SK-N-SH (cell line): Measurements from ENCODE around the gene RAI1. TPM values are rescaled to one million over a fixed set of nuclear protein-coding genes. Genes with fewer than 3 reads are reported as not detected.
A peak's percentile ranks its signal among the peaks of the same experiment; 100 is the strongest.

Experiments used
- CTCF ChIA-PET: fragments of 300-600, 350-600 bp; formaldehyde crosslinking; extraction: SDS; loops from one replicate; lab custom pipeline; 2021; lab: Yijun Ruan, JAX
- POLR2A ChIA-PET: fragments of 350-600 bp; sonication (Branson Sonifier 250); formaldehyde crosslinking; extraction: SDS; loops from one replicate; lab custom pipeline; 2020; ENCODE audit warnings: antibody characterized with exemption, inconsistent platforms; lab: Yijun Ruan, JAX
- DNase-seq: peaks from one replicate; pipeline ENCODE4 v3.0.0; 2012
- H2AFZ ChIP-seq: fragments of 200-600 bp; sonication (generic); 2 replicates; pipeline ENCODE4 v1.8.1; 2016; ENCODE audit warnings: antibody characterized with exemption, mild to moderate bottlenecking, low read depth
- H3F3A ChIP-seq: fragments of 200-600 bp; sonication (generic); replicated peaks from 2 replicates; pipeline ENCODE3; 2016; ENCODE audit warnings: antibody characterized with exemption, mild to moderate bottlenecking; ENCODE audit not compliant: insufficient read depth
- H3K27ac ChIP-seq, 2 experiments: fragments of 200-500 bp in 1 of 2; fragments of 200-600 bp in 1 of 2; sonication (Bioruptor generic) in 1 of 2; sonication (generic), shearing (Covaris generic) in 1 of 2; 2 replicates each; pipeline versions ENCODE4 v1.5.1 to v1.6.1; 2014 to 2016; ENCODE audit warnings: low read depth in 2 of 2, inconsistent platforms in 1 of 2, low read length in 1 of 2, mild to moderate bottlenecking in 1 of 2, mixed read lengths in 1 of 2
- H3K27me3 ChIP-seq: fragments of 200-600 bp; sonication (generic), shearing (Covaris generic); 2 replicates; pipeline ENCODE4 v1.6.1; 2016; ENCODE audit warnings: mixed run types; ENCODE audit not compliant: insufficient read depth
- H3K36me3 ChIP-seq, 2 experiments: fragments of 200-500 bp in 1 of 2; fragments of 200-600 bp in 1 of 2; sonication (Bioruptor generic) in 1 of 2; sonication (generic) in 1 of 2; replicated peaks in 1 of 2; 2 replicates each; pipeline versions ENCODE3 to v1.5.1; 2014 to 2016; ENCODE audit warnings: low read length in 1 of 2, mild to moderate bottlenecking in 1 of 2; ENCODE audit not compliant: insufficient read depth in 2 of 2, control insufficient read depth in 1 of 2
- H3K4me1 ChIP-seq, 2 experiments: fragments of 200-500 bp in 1 of 2; fragments of 200-600 bp in 1 of 2; sonication (Bioruptor generic) in 1 of 2; sonication (generic), shearing (Covaris generic) in 1 of 2; 2 replicates each; pipeline versions ENCODE4 v1.5.1 to v1.6.1; 2014 to 2016; ENCODE audit warnings: low read depth in 1 of 2, low read length in 1 of 2, mixed run types in 1 of 2; ENCODE audit not compliant: insufficient read depth in 2 of 2, control insufficient read depth in 1 of 2
- H3K4me2 ChIP-seq: fragments of 200-600 bp; sonication (generic), shearing (Covaris generic); 2 replicates; pipeline ENCODE4 v1.6.1; 2017; ENCODE audit warnings: mixed run types
- H3K4me3 ChIP-seq, 2 experiments: fragments of 200-500 bp in 1 of 2; fragments of 200-600 bp in 1 of 2; sonication (Bioruptor generic) in 1 of 2; sonication (generic), shearing (Covaris generic) in 1 of 2; 2 replicates each; pipeline versions ENCODE4 v1.5.1 to v1.8.1; 2014 to 2016; ENCODE audit warnings: low read depth in 2 of 2, inconsistent platforms in 1 of 2, low read length in 1 of 2, mild to moderate bottlenecking in 1 of 2, mixed read lengths in 1 of 2, moderate library complexity in 1 of 2
- H3K79me2 ChIP-seq: fragments of 200-600 bp; sonication (generic); 2 replicates; pipeline ENCODE4 v1.8.1; 2017; ENCODE audit warnings: mild to moderate bottlenecking; ENCODE audit not compliant: insufficient read depth
- H3K9ac ChIP-seq: fragments of 200-600 bp; sonication (generic); 2 replicates; pipeline ENCODE4 v1.6.1; 2017; ENCODE audit warnings: mixed run types
- H3K9me2 ChIP-seq: fragments of 200-600 bp; sonication (generic); 2 replicates; pipeline ENCODE4 v1.6.1; 2017; ENCODE audit warnings: mixed run types
- H3K9me3 ChIP-seq: fragments of 200-600 bp; sonication (generic); 2 replicates; pipeline ENCODE4 v1.6.1; 2017; ENCODE audit warnings: mixed run types, mild to moderate bottlenecking, moderate library complexity
- H4K20me1 ChIP-seq: fragments of 200-600 bp; sonication (generic); 2 replicates; pipeline ENCODE4 v1.6.1; 2017; ENCODE audit warnings: mild to moderate bottlenecking, mixed run types; ENCODE audit not compliant: insufficient read depth
- ELF1 ChIP-seq: IDR thresholded peaks from 2 replicates; pipeline ENCODE4 v1.4.0; 2012
- FOXJ3 ChIP-seq: sonication (generic); formaldehyde crosslinking; IDR thresholded peaks from 2 replicates; pipeline ENCODE4 v1.5.1; 2020; ENCODE audit warnings: mild to moderate bottlenecking, missing genetic modification reagents
- FOXM1 ChIP-seq: IDR thresholded peaks from 2 replicates; pipeline ENCODE4 v1.4.0; 2012; ENCODE audit warnings: low read depth, mild to moderate bottlenecking
- POLR2AphosphoS5 ChIP-seq: IDR thresholded peaks from 2 replicates; pipeline ENCODE4 v1.6.1; 2012; ENCODE audit warnings: low read depth, low read length
- RCOR1 ChIP-seq: fragments of 150-350 bp; IDR thresholded peaks from 2 replicates; pipeline ENCODE4 v1.6.1; 2017; ENCODE audit warnings: antibody characterized with exemption, low read length
- SMC3 ChIP-seq: IDR thresholded peaks from 2 replicates; pipeline ENCODE4 v1.6.1; 2012; ENCODE audit warnings: low read depth, low read length, improper control_type of control experiment
- WGBS: methylation state at CpG from one replicate; pipeline ENCODE4 v1.1.6; 2017; ENCODE audit warnings: low lambda C conversion rate; 5-methylcytosine and 5-hydroxymethylcytosine counted together
- polyA plus RNA-seq, 3 experiments: library from polyadenylated mRNA; depleted of rRNA; stranded (reverse); fragments of >200 nt; gene quantifications; 2 replicates each; pipeline ENCODE4 v1.2.3, GENCODE V29; 2012
- TF ChIP-seq, protein P1 (sequence below): IDR thresholded peaks from 2 replicates; pipeline ENCODE4 v1.4.0; 2012; ENCODE audit warnings: low read depth, borderline replicate concordance
- TF ChIP-seq, protein P2 (sequence below): IDR thresholded peaks from 2 replicates; pipeline ENCODE4 v1.4.0; 2012; ENCODE audit warnings: low read depth

RAI1 gene
- polyA plus RNA-seq, 1 of the 3 experiments (the other 2 are of a cell fraction), result 4.7 TPM

DNA sequence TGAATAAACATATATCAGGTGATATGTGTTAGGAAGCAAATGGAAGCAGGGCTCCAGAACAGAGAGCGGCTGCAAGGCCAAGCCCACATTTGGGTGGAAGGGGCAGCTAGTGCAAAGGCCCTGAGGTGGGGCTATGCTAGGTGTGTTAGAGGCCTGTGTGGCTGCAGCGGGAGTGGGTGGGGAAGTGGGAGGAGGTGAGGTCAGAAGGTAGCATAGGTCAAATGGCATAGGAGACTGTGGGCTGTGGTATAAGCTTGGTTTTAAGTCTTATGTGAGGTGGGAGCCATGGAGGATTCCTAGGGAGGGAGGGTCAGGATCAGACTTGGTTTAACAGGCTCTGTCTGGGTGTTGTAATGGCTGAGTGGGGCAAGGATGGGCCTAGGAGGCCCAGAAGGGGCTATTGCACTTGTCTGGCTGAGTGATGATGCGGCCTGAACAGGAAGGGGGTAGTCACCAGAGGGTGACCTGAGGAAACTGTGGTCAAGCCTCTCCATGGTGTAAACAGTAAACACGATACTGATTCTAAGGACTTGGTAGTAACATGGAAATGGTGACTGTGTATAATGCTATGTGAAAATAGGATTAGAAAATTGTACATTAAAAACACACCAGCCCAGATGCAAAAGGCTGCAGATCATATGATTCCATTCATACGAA, 31.1 kb downstream of the RAI1 start:
- 78% methylated on average over 5 of the region's 5 CpGs for WGBS
- CTCF ChIA-PET, result interaction anchor here (1.2 to 1.7 kb wide), 2 partner anchors 16 to 32 kb away, joined by 4 to 5 read pairs; no protein-coding TSS in a partner anchor
- no peaks in the 10 kb centered on the region for H3K27me3 ChIP-seq
- peaks cover 8% of the 10 kb centered on the region for H3F3A ChIP-seq
- no peaks in the 10 kb centered on the region for H3K9me3 ChIP-seq
- DNase-seq, result no peak
- H3K4me3 ChIP-seq, result no peak overlapping the region
- TF ChIP-seq, protein P1, sequence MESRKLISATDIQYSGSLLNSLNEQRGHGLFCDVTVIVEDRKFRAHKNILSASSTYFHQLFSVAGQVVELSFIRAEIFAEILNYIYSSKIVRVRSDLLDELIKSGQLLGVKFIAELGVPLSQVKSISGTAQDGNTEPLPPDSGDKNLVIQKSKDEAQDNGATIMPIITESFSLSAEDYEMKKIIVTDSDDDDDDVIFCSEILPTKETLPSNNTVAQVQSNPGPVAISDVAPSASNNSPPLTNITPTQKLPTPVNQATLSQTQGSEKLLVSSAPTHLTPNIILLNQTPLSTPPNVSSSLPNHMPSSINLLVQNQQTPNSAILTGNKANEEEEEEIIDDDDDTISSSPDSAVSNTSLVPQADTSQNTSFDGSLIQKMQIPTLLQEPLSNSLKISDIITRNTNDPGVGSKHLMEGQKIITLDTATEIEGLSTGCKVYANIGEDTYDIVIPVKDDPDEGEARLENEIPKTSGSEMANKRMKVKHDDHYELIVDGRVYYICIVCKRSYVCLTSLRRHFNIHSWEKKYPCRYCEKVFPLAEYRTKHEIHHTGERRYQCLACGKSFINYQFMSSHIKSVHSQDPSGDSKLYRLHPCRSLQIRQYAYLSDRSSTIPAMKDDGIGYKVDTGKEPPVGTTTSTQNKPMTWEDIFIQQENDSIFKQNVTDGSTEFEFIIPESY, result no peak
- TF ChIP-seq ELF1, result no peak
- TF ChIP-seq, all 33 proteins: peak for 0
- Histone ChIP-seq H3K79me2 (peaks cover 92% of the 10 kb centered on the region), H3K9me2 (no peaks in the 10 kb centered on the region), H3K27ac (peak overlapping the region in 1 of 2 experiments; percentile 79; a peak in 2 of 4 replicates), H2AFZ (no peak overlapping the region), H3K4me2 (peak overlapping the region; percentile 72; the same call in 1 of the 2 replicates), H4K20me1 (peaks cover 68% of the 10 kb centered on the region), H3K4me1 (peaks cover 29 to 59% of the 10 kb centered on the region in 2 experiments), H3K9ac (peak overlapping the region; percentile 35; the same call in 1 of the 2 replicates), H3K36me3 (no peaks in the 10 kb centered on the region)
- POLR2A ChIA-PET, result no interaction called here

DNA sequence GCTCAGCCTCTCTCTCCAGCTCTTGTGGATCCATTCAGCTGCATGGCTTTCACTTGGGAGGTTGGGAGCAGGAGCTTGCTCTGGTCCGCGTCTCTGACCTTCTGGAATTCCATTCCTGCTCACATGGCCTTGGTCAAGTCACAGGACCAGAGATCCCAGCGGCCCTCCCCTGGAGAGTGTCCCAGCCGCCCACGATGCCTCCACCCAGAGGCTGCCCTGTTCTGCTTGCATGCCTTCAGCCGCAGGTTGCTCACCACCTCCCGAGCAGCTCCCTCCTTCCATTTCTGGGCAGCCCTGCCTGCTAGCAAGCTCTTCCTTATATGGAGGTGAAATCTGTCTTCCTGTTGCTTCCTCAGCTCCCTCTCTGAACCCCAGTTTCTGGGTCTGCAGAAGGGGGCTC, 32.6 kb downstream of the RAI1 start:
- TF ChIP-seq SMC3 (no peak), POLR2AphosphoS5 (no peak), FOXM1 (no peak)
- H3K4me3 ChIP-seq, result no peak overlapping the region
- no peak overlapping the region for H3K9ac ChIP-seq
- H3K4me1 ChIP-seq, result peaks cover 29 to 59% of the 10 kb centered on the region in 2 experiments
- no peak overlapping the region for H2AFZ ChIP-seq
- peaks cover 89% of the 10 kb centered on the region for H3K79me2 ChIP-seq
- H3F3A ChIP-seq, result no peaks in the 10 kb centered on the region
- CTCF ChIA-PET, result interaction anchor here (1.0 to 1.4 kb wide), 3 partner anchors 9 to 35 kb away, joined by 3 to 4 read pairs (median 4); no protein-coding TSS in a partner anchor
- H3K9me2 ChIP-seq, result no peaks in the 10 kb centered on the region
- H4K20me1 ChIP-seq, result peaks cover 67% of the 10 kb centered on the region
- H3K36me3 ChIP-seq, result no peaks in the 10 kb centered on the region
- no peak overlapping the region for H3K4me2 ChIP-seq
- no peak for DNase-seq
- H3K27ac ChIP-seq, result peak overlapping the region in 1 of 2 experiments; percentile 30; a peak in 1 of 4 replicates
- no peaks in the 10 kb centered on the region for H3K27me3 ChIP-seq
- no peaks in the 10 kb centered on the region for H3K9me3 ChIP-seq
- WGBS, result 86% methylated on average over 7 of the region's 7 CpGs
- POLR2A ChIA-PET, result interaction anchor here (0.8 kb wide), 1 partner anchor 61 kb away, joined by 4 read pairs; no protein-coding TSS in a partner anchor

DNA sequence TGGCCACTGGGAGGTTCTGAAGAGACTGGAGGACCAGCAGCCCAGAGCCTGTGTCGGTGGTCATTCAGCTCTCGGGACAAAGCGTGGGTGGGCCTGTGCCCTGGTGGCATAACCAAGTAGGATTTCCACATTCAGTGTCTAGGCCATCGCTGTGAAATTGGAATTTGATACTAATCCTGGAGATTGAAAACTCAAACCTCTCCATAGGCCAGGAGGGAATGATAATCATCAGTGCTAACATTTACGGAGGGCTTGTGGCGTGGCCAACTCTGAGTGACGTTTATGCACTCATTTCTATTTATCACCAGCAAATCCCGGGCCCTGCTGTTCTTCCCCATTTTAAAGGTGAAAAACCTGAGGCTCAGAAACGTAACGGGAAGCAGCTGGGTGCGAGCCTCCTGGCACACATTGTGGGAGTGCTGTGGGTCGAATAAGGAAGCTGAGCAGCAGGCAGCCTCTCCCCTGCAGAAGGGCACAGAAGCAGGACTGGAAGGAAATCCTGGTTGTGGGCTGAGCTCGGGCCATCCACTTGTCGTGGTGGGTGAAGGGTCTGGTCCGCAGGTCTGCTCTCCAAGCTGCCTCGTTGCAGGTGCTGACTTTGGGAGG, 33.1 kb downstream of the RAI1 start:
- WGBS, result 85% methylated on average over 13 of the region's 16 CpGs
- no peak for TF ChIP-seq RCOR1
- no peak for TF ChIP-seq FOXJ3
- TF ChIP-seq, protein P1, result no peak
- no peak for TF ChIP-seq FOXM1
- TF ChIP-seq, protein P2, sequence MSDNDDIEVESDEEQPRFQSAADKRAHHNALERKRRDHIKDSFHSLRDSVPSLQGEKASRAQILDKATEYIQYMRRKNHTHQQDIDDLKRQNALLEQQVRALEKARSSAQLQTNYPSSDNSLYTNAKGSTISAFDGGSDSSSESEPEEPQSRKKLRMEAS, result no peak
- H4K20me1 ChIP-seq, result peaks cover 73% of the 10 kb centered on the region
- peaks cover 90% of the 10 kb centered on the region for H3K79me2 ChIP-seq
- no peak overlapping the region for H3K9ac ChIP-seq
- H3K4me1 ChIP-seq, result peaks cover 29 to 62% of the 10 kb centered on the region in 2 experiments
- no peaks in the 10 kb centered on the region for H3K36me3 ChIP-seq
- no peak overlapping the region for H3K4me2 ChIP-seq
- H2AFZ ChIP-seq, result no peak overlapping the region
- CTCF ChIA-PET, result interaction anchor here (1.4 kb wide), 2 partner anchors 34 kb away, joined by 3 to 4 read pairs; no protein-coding TSS in a partner anchor
- H3F3A ChIP-seq, result no peaks in the 10 kb centered on the region
- 0 out of 4 replicates have a peak overlapping the region, but pooled peaks of 1 of the 2 experiments have one; percentile 30 for H3K27ac ChIP-seq
- DNase-seq, result no peak
- H3K4me3 ChIP-seq, result no peak overlapping the region
- POLR2A ChIA-PET, result interaction anchor here (0.8 kb wide), 1 partner anchor 60 kb away, joined by 4 read pairs; no protein-coding TSS in a partner anchor
- no peaks in the 10 kb centered on the region for H3K27me3 ChIP-seq
- no peaks in the 10 kb centered on the region for H3K9me3 ChIP-seq
- no peaks in the 10 kb centered on the region for H3K9me2 ChIP-seq
